GM10266 (cell line): Measurements from ENCODE around the gene LMAN2L.
"Not testable (repeated sequence)": the region's sequence is repeated elsewhere in the genome, so short reads cannot be mapped to it uniquely, and the experiment has no call there.

ENCODE experiments used
- DNase-seq: peaks from one replicate; pipeline ENCODE4 v3.0.0; 2012; ENCODE audit errors: extremely low spot score
- CTCF ChIP-seq: IDR thresholded peaks from 2 replicates; pipeline ENCODE4 v1.5.1; 2012; ENCODE audit warnings: mild to moderate bottlenecking, low read depth; ENCODE audit not compliant: control insufficient read depth, insufficient read depth; ENCODE audit errors: missing control alignments

The LMAN2L gene

GRCh38 chr2:96669539-96670215 is 70.2 kb downstream of the LMAN2L start:
- TF ChIP-seq CTCF, result no peak
- DNase-seq, result no peak

DNA sequence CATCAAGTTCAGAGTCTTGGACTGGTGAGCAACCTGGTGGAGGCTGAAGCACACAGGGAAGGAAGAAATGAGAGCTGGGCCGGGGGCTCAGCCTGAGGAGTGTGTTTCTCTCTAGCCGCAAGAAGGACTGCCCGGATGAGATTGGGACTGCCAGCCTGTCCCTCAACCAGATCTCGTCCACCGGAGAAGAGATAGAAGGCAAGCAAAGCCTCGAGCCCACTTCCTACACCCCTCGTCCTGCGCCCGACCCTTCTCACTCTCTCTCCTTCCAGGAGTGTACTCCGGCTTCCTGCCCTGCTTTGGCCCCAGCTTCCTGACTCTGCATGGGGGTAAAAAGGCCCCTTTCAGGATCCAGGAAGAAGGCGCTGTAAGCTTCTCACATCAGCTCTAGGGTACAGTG is 71.1 kb downstream of the LMAN2L start:
- no peak for TF ChIP-seq CTCF
- no peak for DNase-seq

GRCh38 chr2:96665717-96666116 is 74.1 kb downstream of the LMAN2L start:
- DNase-seq, result not testable (repeated sequence)

- TF ChIP-seq CTCF, result no peak
- DNase-seq, result no peak
Observed at GRCh38 chr2:96665083-96665569, 74.7 kb downstream of the LMAN2L start.

GRCh38 chr2:96664366-96664925 is 75.4 kb downstream of the LMAN2L start:
- no peak for DNase-seq

GRCh38 chr2:96663829-96664228 is 76.0 kb downstream of the LMAN2L start:
- DNase-seq, result no peak
- no peak for TF ChIP-seq CTCF

More at GRCh38 chr2:96664366-96664925, 75.4 kb downstream of the LMAN2L start:
- TF ChIP-seq CTCF, result no peak

DNA sequence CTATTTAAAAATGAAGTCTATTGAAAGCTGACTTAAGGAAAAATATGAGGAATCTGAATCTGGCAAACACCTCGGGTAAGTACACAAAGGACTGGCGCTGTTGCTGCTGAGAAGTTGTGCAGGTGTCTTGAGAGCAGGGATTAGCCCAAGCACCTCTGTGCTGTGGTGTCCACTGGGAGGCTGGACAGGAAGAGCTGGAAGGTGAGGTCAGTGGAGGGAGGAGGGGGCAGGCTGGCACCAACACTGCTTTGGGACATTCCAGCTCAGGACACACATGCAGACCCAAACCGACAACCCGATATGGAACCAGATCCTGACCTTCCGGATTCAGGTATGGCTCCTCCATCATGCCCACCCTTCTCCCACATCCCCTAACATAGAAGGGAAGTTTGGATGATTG is 76.7 kb downstream of the LMAN2L start:
- no peak for DNase-seq
- no peak for TF ChIP-seq CTCF
